ENCODE data around the gene RPS16. TPM values are rescaled to one million over a fixed set of nuclear protein-coding genes. Genes with fewer than 3 reads are reported as not detected.

The RPS16 gene
- total and polyA plus RNA-seq, 5 donors from 2014 or later, result 1,440 to 2,708 (median 2,162) TPM

- Mint-ChIP-seq H3K27ac (no peak overlapping the region), H3K9me3 (no peaks in the 10 kb centered on the region), H3K36me3 (peaks cover 14% of the 10 kb centered on the region), H3K27me3 (no peaks in the 10 kb centered on the region), H3K4me3 (no peak overlapping the region), H3K4me1 (peaks cover 0 to 10% (median 2%) of the 10 kb centered on the region in 4 donors)
- Histone ChIP-seq H3K4me1 (ENCODE audit: control insufficient read depth, insufficient read depth, low read length, poor library complexity, severe bottlenecking) (no peaks in the 10 kb centered on the region), H3K27ac (ENCODE audit: insufficient read depth, low read length, poor library complexity, severe bottlenecking) (no peak overlapping the region), H3K36me3 (ENCODE audit: control insufficient read depth, insufficient read depth, low read length) (peaks cover 19% of the 10 kb centered on the region), H3K9me3 (ENCODE audit: control insufficient read depth in 2 of 2, low read length in 2 of 2) (no peaks in the 10 kb centered on the region), H3K27me3 (ENCODE audit: control insufficient read depth, insufficient read depth, low read length) (no peaks in the 10 kb centered on the region), H3K4me3 (ENCODE audit: low read depth, low read length) (no peak overlapping the region)
- DNase-seq (no peak), ATAC-seq (ENCODE audit: low read depth in 2 of 2) (no peak)
These were observed 10.8 kb downstream of the RPS16 start for GRCh38 chr19:39424934-39425333.

- ATAC-seq (ENCODE audit: low read depth in 2 of 2) (no peak), DNase-seq (no peak)
- H3K4me1 ChIP-seq (ENCODE audit: control insufficient read depth, insufficient read depth, low read length, poor library complexity, severe bottlenecking), result no peaks in the 10 kb centered on the region
- no peaks in the 10 kb centered on the region for H3K27me3 Mint-ChIP-seq
- H3K9me3 Mint-ChIP-seq, result no peaks in the 10 kb centered on the region
- no peaks in the 10 kb centered on the region for H3K9me3 ChIP-seq (ENCODE audit: control insufficient read depth in 2 of 2, low read length in 2 of 2)
- peak overlapping the region in 1 of 3 donors; percentile 43 for H3K27ac Mint-ChIP-seq
- no peak overlapping the region for H3K27ac ChIP-seq (ENCODE audit: insufficient read depth, low read length, poor library complexity, severe bottlenecking)
- H3K27me3 ChIP-seq (ENCODE audit: control insufficient read depth, insufficient read depth, low read length), result no peaks in the 10 kb centered on the region
- no peak overlapping the region for H3K4me3 Mint-ChIP-seq
- peaks cover 25% of the 10 kb centered on the region for H3K36me3 ChIP-seq (ENCODE audit: control insufficient read depth, insufficient read depth, low read length)
- peaks cover 17% of the 10 kb centered on the region for H3K36me3 Mint-ChIP-seq
- no peak overlapping the region for H3K4me3 ChIP-seq (ENCODE audit: low read depth, low read length)
- H3K4me1 Mint-ChIP-seq, result peaks cover 0 to 10% (median 2%) of the 10 kb centered on the region in 4 donors
These were observed 12.3 kb downstream of the RPS16 start for GRCh38 chr19:39423258-39424086.

GRCh38 chr19:39422020-39422419 is 13.7 kb downstream of the RPS16 start:
- ATAC-seq (ENCODE audit: low read depth in 2 of 2) (no peak), DNase-seq (no peak)
- Mint-ChIP-seq H3K36me3 (peaks cover 17% of the 10 kb centered on the region), H3K4me1 (peaks cover 0 to 13% (median 2%) of the 10 kb centered on the region in 4 donors), H3K27ac (no peak overlapping the region), H3K4me3 (no peak overlapping the region), H3K27me3 (no peaks in the 10 kb centered on the region), H3K9me3 (no peaks in the 10 kb centered on the region)
- H3K4me1 ChIP-seq (ENCODE audit: control insufficient read depth, insufficient read depth, low read length, poor library complexity, severe bottlenecking), result no peaks in the 10 kb centered on the region
- H3K27me3 ChIP-seq (ENCODE audit: control insufficient read depth, insufficient read depth, low read length), result no peaks in the 10 kb centered on the region
- H3K4me3 ChIP-seq (ENCODE audit: low read depth, low read length), result no peak overlapping the region
- no peak overlapping the region for H3K27ac ChIP-seq (ENCODE audit: insufficient read depth, low read length, poor library complexity, severe bottlenecking)
- no peaks in the 10 kb centered on the region for H3K9me3 ChIP-seq (ENCODE audit: control insufficient read depth in 2 of 2, low read length in 2 of 2)
- peaks cover 27% of the 10 kb centered on the region for H3K36me3 ChIP-seq (ENCODE audit: control insufficient read depth, insufficient read depth, low read length)

- Histone ChIP-seq H3K4me3 (ENCODE audit: low read depth, low read length) (no peak overlapping the region), H3K27me3 (ENCODE audit: control insufficient read depth, insufficient read depth, low read length) (no peaks in the 10 kb centered on the region), H3K4me1 (ENCODE audit: control insufficient read depth, insufficient read depth, low read length, poor library complexity, severe bottlenecking) (no peaks in the 10 kb centered on the region), H3K9me3 (ENCODE audit: control insufficient read depth in 2 of 2, low read length in 2 of 2) (no peaks in the 10 kb centered on the region), H3K27ac (ENCODE audit: insufficient read depth, low read length, poor library complexity, severe bottlenecking) (no peak overlapping the region), H3K36me3 (ENCODE audit: control insufficient read depth, insufficient read depth, low read length) (peaks cover 33% of the 10 kb centered on the region)
- H3K36me3 Mint-ChIP-seq, result peaks cover 13% of the 10 kb centered on the region
- H3K4me3 Mint-ChIP-seq, result no peak overlapping the region
- no peak for DNase-seq
- no peak for ATAC-seq (ENCODE audit: low read depth in 2 of 2)
- peaks cover 0 to 6% (median under 1%) of the 10 kb centered on the region in 4 donors for H3K4me1 Mint-ChIP-seq
- H3K9me3 Mint-ChIP-seq, result no peaks in the 10 kb centered on the region
- no peaks in the 10 kb centered on the region for H3K27me3 Mint-ChIP-seq
- no peak overlapping the region for H3K27ac Mint-ChIP-seq
These were observed 15.0 kb downstream of the RPS16 start for GRCh38 chr19:39420769-39421168.

- peak overlapping the region in 1 of 4 donors; percentile 32 for H3K4me3 Mint-ChIP-seq
- H3K4me1 Mint-ChIP-seq, result peaks cover 0 to 15% (median 7%) of the 10 kb centered on the region in 4 donors
- H3K4me3 ChIP-seq (ENCODE audit: low read depth, low read length), result no peak overlapping the region
- no peak for ATAC-seq (ENCODE audit: low read depth in 2 of 2)
- no peaks in the 10 kb centered on the region for H3K27me3 Mint-ChIP-seq
- no peak for DNase-seq
- no peaks in the 10 kb centered on the region for H3K9me3 Mint-ChIP-seq
- H3K4me1 ChIP-seq (ENCODE audit: control insufficient read depth, insufficient read depth, low read length, poor library complexity, severe bottlenecking), result peaks cover 4% of the 10 kb centered on the region
- H3K36me3 ChIP-seq (ENCODE audit: control insufficient read depth, insufficient read depth, low read length), result peaks cover 35% of the 10 kb centered on the region
- no peaks in the 10 kb centered on the region for H3K9me3 ChIP-seq (ENCODE audit: control insufficient read depth in 2 of 2, low read length in 2 of 2)
- peak overlapping the region in 2 of 3 donors; percentile 32 to 85 for H3K27ac Mint-ChIP-seq
- no peak overlapping the region for H3K27ac ChIP-seq (ENCODE audit: insufficient read depth, low read length, poor library complexity, severe bottlenecking)
- H3K27me3 ChIP-seq (ENCODE audit: control insufficient read depth, insufficient read depth, low read length), result no peaks in the 10 kb centered on the region
- peaks cover 12% of the 10 kb centered on the region for H3K36me3 Mint-ChIP-seq
These were observed 16.7 kb downstream of the RPS16 start for GRCh38 chr19:39419003-39419402.

- peaks cover 0 to 20% (median 11%) of the 10 kb centered on the region in 4 donors for H3K4me1 Mint-ChIP-seq
- ATAC-seq (ENCODE audit: low read depth in 2 of 2) (no peak), DNase-seq (no peak)
- no peaks in the 10 kb centered on the region for H3K9me3 Mint-ChIP-seq
- Histone ChIP-seq H3K4me1 (ENCODE audit: control insufficient read depth, insufficient read depth, low read length, poor library complexity, severe bottlenecking) (peaks cover 16% of the 10 kb centered on the region), H3K36me3 (ENCODE audit: control insufficient read depth, insufficient read depth, low read length) (peaks cover 24% of the 10 kb centered on the region), H3K27me3 (ENCODE audit: control insufficient read depth, insufficient read depth, low read length) (no peaks in the 10 kb centered on the region), H3K4me3 (ENCODE audit: low read depth, low read length) (no peak overlapping the region), H3K27ac (ENCODE audit: insufficient read depth, low read length, poor library complexity, severe bottlenecking) (no peak overlapping the region), H3K9me3 (ENCODE audit: control insufficient read depth in 2 of 2, low read length in 2 of 2) (no peaks in the 10 kb centered on the region)
- no peaks in the 10 kb centered on the region for H3K27me3 Mint-ChIP-seq
- peaks cover 10% of the 10 kb centered on the region for H3K36me3 Mint-ChIP-seq
- no peak overlapping the region for H3K27ac Mint-ChIP-seq
- H3K4me3 Mint-ChIP-seq, result peak overlapping the region in 1 of 4 donors; percentile 67
These were observed 18.1 kb downstream of the RPS16 start for GRCh38 chr19:39417463-39418181.

- peak overlapping the region in 1 of 4 donors; percentile 67 for H3K4me3 Mint-ChIP-seq
These were observed 19.3 kb downstream of the RPS16 start for GRCh38 chr19:39416152-39417120.

More at GRCh38 chr19:39416152-39417120, 19.3 kb downstream of the RPS16 start:
- peaks cover 15% of the 10 kb centered on the region for H3K36me3 Mint-ChIP-seq
- H3K27me3 Mint-ChIP-seq, result peaks cover 10% of the 10 kb centered on the region
- DNase-seq, result no peak
- H3K9me3 Mint-ChIP-seq, result peaks cover 0 to 5% (median 0%) of the 10 kb centered on the region in 7 donors
- Histone ChIP-seq H3K4me3 (ENCODE audit: low read depth, low read length) (no peak overlapping the region), H3K4me1 (ENCODE audit: control insufficient read depth, insufficient read depth, low read length, poor library complexity, severe bottlenecking) (peaks cover 19% of the 10 kb centered on the region), H3K36me3 (ENCODE audit: control insufficient read depth, insufficient read depth, low read length) (peaks cover 17% of the 10 kb centered on the region), H3K27ac (ENCODE audit: insufficient read depth, low read length, poor library complexity, severe bottlenecking) (no peak overlapping the region), H3K27me3 (ENCODE audit: control insufficient read depth, insufficient read depth, low read length) (no peaks in the 10 kb centered on the region), H3K9me3 (ENCODE audit: control insufficient read depth in 2 of 2, low read length in 2 of 2) (no peaks in the 10 kb centered on the region)
- ATAC-seq (ENCODE audit: low read depth in 2 of 2), result no peak
- H3K27ac Mint-ChIP-seq, result no peak overlapping the region
- H3K4me1 Mint-ChIP-seq, result peaks cover 4 to 29% (median 17%) of the 10 kb centered on the region in 4 donors

All from CD4-positive, CD25-positive, alpha-beta regulatory T cell (primary cell).